Esophagus squamous epithelium (tissue), 4 donors: ENCODE results near the gene ZNF575.

Experiments used
- CTCF ChIP-seq, 6 experiments: fragments of 450-650 bp in 4 of 6; fragments of 200-600 bp in 2 of 6; sonication (generic) in 2 of 6; IDR thresholded peaks; one replicate each; pipeline ENCODE4 v1.5.1; 2016 to 2019; ENCODE audit warnings: antibody characterized with exemption in 6 of 6, mild to moderate bottlenecking in 4 of 6, moderate library complexity in 4 of 6
- POLR2A ChIP-seq, 4 donors: fragments of 450-650 bp; IDR thresholded peaks; one replicate each; pipeline ENCODE4 v1.6.1; 2017; ENCODE audit warnings: antibody characterized with exemption in 4 of 4, mild to moderate bottlenecking in 4 of 4, moderate library complexity in 3 of 4

GRCh38 chr19:43525836-43526771 lies 6.9 kb upstream of the ZNF575 start:
- TF ChIP-seq POLR2A (IDR thresholded peaks at IDR 0.05): no peak
- TF ChIP-seq CTCF (IDR thresholded peaks at IDR 0.05): no peak
